Effector CD4-positive, alpha-beta T cell (primary cell): ENCODE results near the gene ANO6.

Experiments
- DNase-seq: peaks from one replicate; pipeline ENCODE4 v3.0.0-alpha.2; 2020

The ANO6 gene

DNA sequence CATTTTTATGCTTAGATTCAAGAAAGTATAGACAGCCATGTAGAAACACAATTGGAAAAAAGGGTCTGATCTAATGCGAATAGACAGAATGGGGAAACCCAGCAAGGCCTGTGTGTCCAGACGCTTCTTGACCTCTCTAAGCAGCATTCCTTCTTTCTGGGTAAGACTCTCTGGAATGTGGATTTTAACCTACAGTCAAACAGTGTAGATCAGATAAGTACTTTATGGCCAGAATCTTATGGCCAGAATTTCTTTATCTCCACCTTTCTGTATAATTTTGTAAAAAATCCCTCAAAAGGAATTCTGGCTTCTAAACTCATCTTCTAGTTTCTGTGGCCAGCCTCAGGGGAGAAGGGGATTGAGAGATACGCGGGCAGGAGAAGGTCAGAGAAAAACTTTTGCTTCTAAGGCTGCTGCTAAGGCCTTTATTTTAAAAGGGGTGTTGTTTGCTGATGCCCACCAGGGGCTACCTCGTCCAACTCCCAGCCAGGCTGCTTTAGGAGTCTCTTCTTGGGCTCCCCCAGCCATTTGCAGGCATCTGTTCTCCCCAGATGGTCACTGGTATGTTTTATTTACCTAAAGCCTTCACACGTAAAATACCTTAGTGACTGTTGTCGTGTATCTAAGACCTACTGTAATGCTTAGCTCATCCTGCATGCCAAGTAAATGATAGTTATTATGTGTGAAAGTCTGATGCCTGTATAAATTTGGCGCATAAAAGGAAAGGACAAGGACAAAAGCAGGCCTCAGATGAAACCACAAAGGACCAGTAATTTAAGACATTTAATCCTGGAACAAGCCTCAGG is 68.4 kb downstream of the ANO6 start:
- DNase-seq, result no peak

DNA sequence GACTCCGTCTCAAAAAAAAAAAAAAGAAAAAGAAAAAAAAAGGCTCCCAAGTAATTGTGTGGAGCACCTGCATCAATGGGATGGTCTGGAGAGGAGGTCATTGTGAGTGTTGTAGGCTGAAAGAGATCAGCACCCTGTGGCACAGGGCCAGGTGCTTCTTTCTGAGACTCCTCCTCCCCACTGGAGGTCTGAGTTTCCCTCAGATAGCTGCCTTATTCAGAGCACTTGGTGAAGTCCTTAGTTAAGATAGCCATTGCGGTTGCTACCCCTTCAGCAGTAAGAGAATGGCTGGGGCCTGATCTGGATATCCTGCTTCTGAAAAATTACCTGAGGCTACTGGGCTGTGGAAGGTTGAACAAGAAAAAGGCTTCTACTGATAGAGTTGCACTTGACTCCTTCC is 69.8 kb downstream of the ANO6 start:
- DNase-seq, result no peak

DNA sequence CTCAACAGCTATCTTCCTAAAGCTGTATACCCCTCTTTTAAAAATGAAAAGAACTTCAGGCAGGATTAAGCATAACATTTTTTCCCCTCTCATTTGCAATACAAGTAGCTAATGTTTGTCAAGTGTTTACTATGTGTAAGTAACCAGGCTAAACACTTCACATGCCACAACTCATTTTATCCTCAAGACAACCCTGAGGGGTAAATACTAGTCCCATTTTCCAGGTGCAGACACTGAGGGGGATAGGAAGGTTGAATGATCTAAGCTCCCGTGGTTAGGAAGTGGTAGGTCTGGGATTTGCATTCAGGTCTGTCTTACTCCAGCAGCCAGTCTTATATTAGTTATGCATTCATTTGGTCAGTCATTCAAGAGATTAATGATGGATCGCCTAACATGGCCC is 70.7 kb downstream of the ANO6 start:
- DNase-seq, result no peak

DNA sequence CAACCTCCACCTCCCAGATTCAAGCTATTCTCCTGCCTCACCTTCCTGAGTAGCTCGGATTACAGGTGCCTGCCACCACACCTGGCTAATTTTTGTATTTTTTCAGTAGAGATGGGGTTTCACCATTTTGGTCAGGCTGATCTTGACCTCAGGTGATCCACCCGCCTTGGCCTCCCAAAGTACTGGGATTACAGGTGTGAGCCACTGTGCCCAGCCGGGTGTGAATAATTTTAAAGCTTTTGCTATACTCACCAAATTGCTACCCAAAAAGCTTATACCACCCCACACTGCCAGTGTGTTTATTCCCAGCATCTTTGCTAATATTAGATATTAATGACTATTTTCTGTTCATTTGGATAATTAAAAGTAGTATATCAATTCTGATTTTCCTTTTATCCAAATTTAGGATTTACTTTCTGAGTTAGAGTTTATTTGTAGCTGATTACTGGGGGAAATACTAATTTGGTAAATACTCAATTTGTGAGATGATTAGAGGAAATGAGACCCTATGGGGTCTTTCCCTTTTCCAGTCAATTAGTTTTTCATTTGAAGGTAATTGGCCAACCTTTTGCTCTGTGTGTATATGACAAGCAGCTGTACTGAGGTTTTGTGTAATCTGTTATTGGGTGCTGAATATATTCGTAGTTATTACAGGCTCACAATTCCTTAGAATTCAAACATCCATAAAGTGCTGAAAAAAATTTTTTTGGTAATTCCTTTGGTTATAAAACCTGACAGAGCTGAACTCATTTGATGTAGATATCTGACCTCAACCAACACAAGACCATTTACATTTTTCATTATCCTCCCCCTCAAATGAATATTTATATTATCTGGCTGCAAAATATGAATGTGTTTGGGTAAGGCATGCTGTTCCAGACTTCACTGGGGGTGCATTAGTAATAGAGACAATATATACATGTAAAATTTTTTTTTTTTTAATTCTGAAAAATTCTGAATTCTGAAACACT is 73.6 kb downstream of the ANO6 start:
- DNase-seq, result no peak

DNA sequence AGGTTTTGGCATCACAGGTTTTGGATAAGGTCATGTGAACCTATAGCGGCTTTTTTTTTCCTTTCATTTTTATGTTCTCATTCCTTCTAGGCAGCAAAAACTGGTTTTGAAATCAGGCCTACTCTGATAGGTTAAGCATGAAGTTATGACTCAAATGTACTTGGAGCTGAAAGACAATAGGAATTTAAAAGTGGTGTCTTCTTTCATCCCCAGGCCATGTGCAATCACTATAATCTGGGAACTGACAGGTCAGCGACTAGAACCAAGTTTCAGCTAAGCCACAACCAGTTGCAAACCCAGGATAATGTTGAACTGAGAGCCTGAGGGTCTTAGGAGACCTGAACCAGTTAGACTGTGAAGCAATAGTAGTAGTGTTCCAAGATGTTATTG is 74.3 kb downstream of the ANO6 start:
- DNase-seq, result no peak

DNA sequence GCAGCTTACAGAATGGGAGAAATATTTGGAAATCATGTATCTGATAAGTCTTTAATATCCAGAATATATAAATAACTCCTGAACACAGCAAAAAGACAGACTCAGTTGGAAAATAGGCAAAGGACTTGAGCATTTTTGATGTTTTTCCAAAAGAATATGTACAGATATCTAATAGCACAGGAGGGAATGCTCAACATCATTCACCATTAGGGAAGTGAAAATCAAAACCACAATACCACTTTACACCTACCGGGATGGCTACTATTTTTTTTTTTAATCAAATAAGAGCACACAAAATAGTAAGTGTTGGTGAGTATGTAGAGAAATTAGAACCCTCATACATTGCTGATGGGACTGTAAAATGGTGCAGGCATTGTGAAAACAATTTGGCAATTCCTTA is 75.6 kb downstream of the ANO6 start:
- no peak for DNase-seq

DNA sequence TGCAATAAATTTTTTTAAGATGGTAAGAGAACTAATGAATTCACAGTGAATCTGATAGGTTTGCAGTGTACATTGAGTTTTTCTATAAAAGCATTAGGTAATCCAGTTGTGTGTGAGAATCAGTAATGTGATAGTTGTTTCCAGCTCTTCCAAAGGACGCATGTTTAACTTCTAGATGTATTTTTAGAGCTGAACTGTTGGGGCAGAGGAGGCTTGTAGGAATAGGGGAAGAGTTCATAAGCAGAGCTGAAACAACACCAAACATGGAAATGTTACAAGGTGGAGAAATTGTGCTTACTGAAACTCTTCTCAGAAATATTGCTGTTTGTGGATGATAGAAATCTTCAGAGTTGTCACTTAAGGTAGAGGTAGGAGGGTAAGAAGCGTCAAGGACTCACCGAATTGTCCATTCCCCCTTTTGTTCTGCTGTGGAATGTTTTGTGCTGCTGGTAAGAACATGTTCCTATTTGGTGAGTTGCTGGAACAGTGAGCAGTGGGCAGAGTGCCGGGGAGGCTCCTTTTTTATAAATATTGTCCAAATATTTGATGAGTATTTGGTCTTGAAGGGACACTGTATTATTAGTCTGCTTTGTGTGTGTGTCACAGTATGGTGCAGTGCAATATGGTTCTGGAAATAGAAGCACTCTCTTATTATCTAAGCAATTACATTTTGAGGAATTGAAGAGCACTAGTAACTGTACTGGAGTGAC is 76.7 kb downstream of the ANO6 start:
- no peak for DNase-seq

DNA sequence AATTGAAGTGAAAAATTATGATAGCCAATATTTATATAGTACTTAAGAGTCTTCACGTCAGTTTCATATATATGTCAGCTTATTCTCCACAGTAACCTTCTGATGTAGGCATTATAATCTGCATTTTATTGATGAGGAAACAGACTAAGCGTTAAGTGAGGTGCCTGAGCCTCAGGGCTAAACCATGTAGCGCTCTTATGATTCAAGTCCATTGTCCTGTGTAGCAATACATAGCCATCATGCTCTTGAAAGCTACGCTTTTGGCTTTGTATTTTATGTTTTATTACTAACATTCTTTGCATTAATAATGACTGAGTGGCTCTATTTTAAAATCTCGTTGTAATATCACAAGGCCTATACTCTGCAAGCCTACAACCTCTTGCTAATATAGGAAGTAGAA is 79.0 kb downstream of the ANO6 start:
- no peak for DNase-seq

DNA sequence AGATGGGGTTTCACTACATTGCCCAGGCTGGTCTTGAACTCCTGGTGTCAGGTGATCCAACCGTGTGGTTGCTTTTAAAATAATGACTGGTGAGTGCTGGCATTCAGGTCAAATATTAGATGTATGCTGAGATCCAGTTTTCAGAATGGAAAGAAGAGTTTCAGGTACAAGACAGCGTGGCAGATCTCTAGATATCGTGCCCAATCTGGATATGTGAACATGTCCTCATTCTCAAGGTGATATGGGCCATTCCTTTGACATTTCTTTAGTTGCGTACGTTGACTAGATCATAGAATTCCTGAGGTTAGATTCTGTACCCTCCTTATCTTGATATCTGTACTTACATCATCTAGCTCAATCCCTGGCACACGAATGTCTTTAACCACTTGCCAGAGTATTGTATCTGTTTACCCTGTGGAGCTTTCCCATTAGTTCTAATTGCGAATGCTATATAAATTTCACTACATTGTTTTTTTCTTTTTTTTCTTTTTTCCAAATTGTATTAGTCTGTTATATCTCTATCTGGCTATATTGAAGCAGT is 80.2 kb downstream of the ANO6 start:
- DNase-seq, result no peak

DNA sequence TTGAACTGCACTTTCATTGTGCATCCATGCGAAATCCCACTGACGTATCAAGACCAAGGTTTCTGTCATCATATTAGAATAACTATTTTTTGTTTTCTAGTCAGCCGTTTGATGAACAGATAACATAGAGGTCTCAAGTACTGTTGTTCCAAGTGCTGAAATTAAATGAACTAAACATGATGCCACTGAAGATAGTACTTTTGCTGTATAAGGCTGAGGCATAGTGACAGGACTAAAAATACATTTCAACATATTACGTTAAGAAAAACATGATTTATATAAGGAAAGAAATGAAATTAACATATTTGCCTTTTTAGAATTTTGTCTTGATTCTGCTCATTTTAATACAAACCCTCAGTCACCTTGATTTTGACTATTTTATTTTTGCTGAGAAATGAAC is 82.2 kb downstream of the ANO6 start:
- no peak for DNase-seq

DNA sequence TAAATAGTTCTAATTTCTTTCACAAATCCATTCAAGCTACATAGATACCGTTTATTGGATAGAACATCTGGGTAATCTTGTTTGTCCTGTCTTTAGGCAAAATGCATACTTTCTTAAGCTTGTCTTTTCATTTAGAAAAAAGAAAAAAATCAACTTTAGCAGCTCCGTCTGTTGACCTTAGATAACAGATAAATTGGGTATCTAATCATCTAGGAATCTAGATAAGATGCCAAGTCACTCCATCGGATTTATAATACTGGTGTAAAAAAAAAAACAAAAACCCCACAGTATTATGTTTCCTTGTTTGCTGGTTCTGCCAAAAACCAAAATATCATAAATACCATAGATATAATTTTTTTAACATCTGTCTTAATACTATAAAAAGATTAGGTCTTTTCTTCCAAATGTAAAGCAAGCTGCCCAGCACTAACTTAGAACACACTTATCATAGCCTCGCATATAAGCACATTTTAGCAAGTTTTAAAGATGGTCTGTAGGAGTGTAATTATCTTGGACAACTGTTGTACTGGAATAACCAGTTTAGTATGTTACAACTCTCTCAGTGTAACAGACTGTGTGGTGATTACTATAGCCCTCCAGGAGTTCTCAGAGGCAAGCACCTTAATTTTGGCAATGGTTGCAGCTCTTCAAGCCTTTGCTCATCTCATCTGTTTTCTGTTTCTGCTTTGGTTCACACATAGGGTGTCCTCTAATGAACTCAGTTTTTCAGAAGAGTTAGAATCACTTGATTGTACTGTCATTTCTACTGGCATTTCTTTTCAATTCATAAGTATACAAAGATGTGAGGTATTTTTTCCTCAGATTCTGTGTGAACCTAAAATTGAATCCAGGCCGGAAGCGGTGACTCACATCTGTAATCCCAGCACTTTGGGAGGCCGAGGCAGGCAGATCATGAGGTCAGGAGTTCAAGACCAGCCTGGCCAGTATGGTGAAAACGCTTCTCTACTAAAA is 83.1 kb downstream of the ANO6 start:
- no peak for DNase-seq

DNA sequence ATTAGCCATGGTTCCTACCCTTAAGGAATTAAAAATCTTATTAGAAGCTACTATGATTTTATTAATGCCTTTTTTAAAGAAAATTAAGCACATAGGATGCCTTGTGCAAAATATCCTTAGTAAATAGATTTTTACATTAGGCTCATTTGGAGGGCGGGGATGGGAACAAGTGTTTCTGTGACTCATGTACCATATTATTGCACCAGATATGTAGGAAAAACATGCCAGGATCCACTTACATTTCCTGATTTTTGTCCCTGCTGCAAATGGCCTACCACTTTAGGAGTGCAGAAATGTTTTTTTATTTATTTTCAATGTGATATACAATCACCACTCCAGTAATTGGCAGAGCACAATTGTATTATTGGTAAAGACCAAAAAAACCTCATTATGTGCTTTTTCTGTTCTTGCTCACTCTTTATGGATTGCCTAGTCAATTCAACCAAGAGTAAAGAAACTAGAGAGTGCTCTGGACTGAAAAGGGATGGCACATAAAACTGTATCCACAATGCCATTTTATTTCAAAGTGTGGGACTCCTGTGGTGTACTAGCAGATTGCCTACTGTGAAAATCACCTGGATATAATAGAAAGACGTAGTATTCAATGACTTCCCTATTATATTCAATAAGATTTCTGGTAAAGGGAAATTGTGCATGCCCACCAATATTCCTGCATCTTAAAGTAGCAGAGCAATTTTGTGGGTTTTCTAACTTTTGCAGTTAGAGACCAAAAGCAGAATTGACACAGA is 86.9 kb downstream of the ANO6 start:
- no peak for DNase-seq

DNA sequence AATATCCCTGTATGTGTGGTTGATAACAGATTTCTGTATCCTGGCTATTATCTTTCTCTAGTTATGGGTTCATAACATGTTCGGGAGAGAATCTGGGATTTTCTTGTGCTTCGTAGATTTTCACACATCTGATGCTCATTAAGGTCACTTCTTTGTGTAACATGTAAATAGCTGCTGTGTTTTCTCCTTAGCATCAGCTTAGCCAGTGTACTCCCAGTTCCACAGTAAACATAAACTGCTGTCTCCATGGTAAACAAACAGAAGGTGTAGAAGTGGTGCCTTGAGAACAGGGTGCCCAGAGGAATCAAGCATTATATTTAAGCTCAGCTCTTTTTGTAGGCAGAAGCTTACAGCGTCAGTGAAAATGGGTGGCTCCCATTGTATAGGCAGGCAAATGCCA is 88.0 kb downstream of the ANO6 start:
- DNase-seq, result no peak

DNA sequence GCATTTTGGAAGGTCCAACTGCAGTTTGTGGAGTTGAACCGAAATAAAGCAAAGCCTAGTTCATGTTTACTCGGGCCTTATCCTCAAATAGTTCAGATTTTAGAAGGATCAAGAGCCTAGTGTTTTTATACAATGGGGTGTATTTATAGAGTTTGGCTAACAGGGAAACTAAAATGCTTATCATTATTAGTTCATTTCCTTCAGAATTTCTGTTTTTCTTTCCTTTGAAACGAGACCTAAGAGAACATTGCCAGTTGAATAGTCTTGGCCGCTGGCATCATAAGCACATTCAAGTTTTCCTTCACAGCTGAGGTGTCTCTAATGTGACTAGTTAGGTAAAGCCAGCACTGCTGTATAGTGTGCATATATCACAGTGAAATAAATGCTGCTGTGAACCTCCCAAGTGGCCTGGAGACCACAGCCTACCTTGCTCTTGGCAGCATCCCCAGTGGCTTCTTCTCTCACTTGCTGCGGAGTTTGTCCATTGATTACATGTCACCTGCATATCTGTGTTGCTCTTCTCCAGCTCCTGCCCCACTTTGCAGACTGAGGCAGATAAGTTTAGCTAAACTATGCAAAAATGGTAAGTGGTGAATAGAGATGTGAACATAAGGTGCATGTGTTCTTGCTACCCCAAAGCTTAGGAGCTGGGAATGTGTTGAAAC is 88.8 kb downstream of the ANO6 start:
- no peak for DNase-seq

DNA sequence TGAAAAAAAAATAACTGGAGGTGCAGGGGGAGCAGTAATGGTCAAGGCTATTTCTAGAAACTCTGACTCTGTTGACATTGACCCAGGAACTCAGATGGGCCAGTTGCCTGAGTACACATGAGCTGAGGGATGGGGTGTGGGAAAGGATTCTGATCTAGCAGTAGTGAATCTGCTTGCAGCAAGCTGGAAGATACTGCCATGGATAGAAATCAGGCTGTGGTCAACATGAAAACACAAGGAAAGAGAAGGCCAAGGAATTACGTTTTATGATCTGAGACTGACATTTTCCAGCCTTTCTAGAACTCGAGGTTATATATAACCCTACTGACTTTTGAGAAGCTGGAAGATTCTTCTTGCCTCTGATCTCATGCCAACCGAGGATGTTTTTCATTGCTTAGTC is 90.0 kb downstream of the ANO6 start:
- DNase-seq, result no peak

DNA sequence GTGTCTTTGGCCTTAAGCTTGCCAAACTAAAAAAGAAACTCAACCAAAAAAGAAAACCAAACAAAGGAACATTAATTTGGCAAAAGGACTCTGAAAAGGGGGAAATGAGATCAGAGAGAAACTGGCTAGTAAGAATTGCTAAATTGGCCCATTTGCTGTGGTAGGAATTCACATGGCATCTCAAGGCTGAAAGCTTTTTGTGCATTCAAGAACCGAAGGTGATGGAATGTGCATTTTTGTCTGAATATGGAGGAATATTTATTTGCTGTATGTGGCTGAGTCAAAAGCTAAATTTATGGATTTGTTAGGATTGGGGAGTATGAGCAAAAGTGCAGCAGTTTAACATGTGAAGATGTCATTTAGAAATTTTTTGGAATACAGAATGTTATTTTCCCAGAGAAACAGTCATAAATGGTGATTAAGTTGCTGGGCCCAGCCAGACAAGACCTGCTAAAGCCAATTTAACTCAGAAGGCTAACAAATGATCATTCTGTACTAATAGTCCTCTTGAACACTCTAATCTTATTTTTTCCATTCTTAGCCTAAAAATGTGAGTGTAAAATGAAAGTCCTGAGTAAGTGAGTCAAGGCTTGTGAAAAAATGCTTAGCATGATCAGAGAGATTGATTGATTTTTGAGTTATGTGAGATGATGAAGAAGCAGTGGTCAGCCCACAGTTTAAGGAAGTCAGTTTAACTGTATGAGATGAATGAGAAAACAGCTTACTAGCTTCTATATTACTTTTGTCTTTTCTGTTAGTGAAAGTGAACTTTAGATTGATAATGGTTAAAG is 94.1 kb downstream of the ANO6 start:
- DNase-seq, result no peak

DNA sequence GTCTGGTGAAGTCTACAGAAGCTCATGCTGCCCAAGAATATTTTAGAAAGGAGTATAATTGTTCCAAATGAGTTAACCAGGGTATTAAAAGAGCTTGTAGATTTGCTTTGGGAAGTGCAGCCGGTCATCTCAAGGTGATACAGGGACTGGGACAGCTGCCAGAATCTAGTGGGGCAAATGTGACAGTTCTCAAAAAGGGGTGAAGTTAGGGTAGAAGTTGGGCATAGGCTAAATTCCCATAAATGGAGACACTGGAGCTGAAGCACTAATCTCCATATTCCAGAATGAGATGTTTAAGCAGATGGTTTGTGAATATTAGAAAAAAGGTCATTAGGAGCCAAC is 94.7 kb downstream of the ANO6 start:
- no peak for DNase-seq

DNA sequence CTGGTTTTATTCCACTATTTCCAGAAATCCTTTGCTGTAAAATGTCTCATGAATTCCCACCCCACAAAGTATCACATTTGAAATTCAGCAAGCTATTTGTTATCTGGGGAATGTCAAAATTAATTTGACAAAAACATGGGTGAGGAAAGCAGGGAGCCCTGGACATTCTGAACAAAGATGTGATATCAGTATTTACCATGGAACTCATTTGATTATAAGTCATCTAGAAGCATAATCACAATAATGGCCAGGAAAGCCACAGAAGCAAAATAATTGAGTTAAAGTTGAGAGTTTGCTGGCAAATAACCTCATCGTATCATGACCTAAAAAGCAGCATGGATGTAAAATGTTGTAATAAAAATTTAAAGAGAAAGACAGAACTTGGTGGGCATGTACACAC is 96.1 kb downstream of the ANO6 start:
- DNase-seq, result no peak

DNA sequence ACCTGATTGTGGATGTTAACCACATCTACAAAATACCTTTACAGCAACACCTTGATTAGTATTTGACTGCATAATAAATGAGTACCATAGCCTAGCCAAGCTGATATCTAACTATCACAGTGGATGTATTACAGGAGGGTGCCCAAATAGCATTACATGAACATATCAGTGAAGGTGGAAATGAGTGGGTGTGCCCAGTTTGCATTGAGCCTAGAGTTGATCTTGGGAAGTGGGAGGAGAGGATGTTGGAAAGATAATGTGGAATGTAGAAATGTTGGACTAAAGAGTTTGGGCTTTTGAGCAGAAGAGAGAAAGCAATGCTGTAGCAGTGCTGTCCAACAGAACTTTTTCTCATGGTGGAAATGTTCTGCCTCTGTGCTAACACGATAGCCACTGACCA is 98.9 kb downstream of the ANO6 start:
- DNase-seq, result no peak

DNA sequence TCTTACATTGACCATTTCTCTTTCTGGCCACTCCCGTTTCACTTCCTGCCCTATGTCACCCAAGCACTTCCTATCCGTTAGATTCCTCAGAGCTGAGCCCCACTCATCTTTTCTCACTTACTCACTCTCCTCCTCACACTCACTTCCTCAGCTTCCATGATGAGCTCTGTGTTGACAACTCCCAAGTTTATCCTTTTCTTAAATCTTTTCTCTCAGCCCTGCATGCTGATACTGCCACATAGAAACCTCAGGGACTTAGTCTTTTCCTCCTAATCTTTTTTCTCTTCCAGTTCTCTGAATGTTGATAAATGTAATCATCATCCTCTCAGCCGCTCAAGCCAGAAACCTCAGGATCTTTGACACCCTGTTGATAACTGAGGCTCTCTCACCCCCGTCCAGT is 99.6 kb downstream of the ANO6 start:
- no peak for DNase-seq
